ENCODE measurements around the gene GNG7. TPM values are rescaled to one million over a fixed set of nuclear protein-coding genes. Genes with fewer than 3 reads are reported as not detected.
"Not testable (repeated sequence)": the region's sequence is repeated elsewhere in the genome, so short reads cannot be mapped to it uniquely, and the experiment has no call there.

Gene GNG7
- total and polyA plus RNA-seq, 3 donors from 2014 or later: 16.9 to 38.7 (median 25.3) TPM

DNA sequence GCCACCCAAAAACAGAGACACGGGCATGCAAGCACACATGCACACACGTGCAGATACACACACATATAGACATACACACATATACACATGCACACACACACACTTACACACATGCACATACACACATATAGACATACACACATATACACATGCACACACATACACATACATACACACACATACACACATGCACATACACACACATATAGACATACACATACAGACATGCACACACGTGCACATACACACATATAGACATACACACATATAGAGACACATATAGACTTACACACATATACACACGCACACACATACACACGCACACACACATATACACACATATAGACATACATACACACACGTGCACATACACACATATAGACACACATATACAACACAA is 134.5 kb downstream of the GNG7 start:
- no peaks in the 10 kb centered on the region for H3K36me3 ChIP-seq (ENCODE audit: low read depth, missing control alignments)
- H3K9me3 ChIP-seq: no peaks in the 10 kb centered on the region
- 48 to 62% methylated on average over 6 of the region's 6 CpGs for WGBS, 2 donors
- no peaks in the 10 kb centered on the region for H3K4me1 ChIP-seq
- TF ChIP-seq, protein P1, sequence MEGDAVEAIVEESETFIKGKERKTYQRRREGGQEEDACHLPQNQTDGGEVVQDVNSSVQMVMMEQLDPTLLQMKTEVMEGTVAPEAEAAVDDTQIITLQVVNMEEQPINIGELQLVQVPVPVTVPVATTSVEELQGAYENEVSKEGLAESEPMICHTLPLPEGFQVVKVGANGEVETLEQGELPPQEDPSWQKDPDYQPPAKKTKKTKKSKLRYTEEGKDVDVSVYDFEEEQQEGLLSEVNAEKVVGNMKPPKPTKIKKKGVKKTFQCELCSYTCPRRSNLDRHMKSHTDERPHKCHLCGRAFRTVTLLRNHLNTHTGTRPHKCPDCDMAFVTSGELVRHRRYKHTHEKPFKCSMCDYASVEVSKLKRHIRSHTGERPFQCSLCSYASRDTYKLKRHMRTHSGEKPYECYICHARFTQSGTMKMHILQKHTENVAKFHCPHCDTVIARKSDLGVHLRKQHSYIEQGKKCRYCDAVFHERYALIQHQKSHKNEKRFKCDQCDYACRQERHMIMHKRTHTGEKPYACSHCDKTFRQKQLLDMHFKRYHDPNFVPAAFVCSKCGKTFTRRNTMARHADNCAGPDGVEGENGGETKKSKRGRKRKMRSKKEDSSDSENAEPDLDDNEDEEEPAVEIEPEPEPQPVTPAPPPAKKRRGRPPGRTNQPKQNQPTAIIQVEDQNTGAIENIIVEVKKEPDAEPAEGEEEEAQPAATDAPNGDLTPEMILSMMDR (IDR thresholded peaks at IDR 0.05): no peak
- TF ChIP-seq POLR2A (IDR thresholded peaks at IDR 0.05): no peak
- H3K4me3 ChIP-seq: no peak overlapping the region
- H3K27ac ChIP-seq: no peak overlapping the region
- intact Hi-C loops (cut with DNase I; ENCODE audit: low total_unique reads): no loop called here
- no peaks in the 10 kb centered on the region for H3K27me3 ChIP-seq
- no peak for DNase-seq

DNA sequence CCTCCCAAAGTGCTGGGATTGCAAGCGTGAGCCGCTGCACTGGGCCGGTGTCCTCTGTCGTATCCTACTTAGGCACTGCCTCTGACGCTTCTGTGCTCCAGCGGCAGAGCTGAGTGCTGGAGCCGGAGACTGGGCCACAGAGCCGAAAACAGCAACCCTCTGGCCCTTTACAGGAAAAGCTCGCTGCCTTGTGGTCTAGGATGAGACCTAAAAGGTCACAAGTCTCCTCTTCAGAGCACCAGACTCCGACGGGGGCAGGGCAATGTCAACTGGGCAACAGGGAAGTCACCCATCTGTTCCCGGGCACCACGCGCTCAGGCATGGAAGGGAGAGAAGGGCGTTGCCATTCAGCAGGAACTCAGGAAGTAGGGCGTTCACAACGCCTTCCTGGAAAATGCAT is 134.9 kb downstream of the GNG7 start:
- DNase-seq: peak; percentile 57
- 46 to 62% methylated on average over 14 to 17 of the region's 17 CpGs for WGBS, 2 donors
- intact Hi-C loops (cut with DNase I; ENCODE audit: low total_unique reads): no loop called here
- no peak for TF ChIP-seq POLR2A (IDR thresholded peaks at IDR 0.05)
- TF ChIP-seq, protein P1 (IDR thresholded peaks at IDR 0.05): no peak
- Histone ChIP-seq H3K27ac (peak overlapping the region in 1 of 2 donors; percentile 56), H3K36me3 (ENCODE audit: low read depth, missing control alignments) (no peaks in the 10 kb centered on the region), H3K27me3 (no peaks in the 10 kb centered on the region), H3K4me1 (no peaks in the 10 kb centered on the region), H3K4me3 (no peak overlapping the region), H3K9me3 (no peaks in the 10 kb centered on the region)

DNA sequence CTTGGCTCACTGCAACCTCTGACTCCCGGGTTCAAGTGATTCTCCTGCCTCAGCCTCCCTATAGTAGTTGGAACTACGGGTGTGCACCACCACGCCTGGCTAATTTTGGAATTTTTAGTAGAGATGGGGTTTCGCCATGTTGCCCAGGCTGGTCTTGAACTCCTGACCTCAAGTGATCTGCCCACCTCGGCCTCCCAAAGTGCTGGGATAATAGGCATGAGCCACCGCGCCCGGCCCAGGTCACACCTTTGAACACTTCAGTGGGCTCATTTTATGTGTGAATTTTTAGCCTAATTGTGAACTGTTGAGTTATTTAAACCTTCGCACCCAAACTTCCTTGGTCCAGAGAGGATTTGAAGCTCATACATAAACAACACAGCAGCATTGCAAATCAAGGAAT is 138.9 kb downstream of the GNG7 start:
- H3K9me3 ChIP-seq; H3K4me1 ChIP-seq; intact Hi-C loops (cut with DNase I; ENCODE audit: low total_unique reads); DNase-seq; H3K36me3 ChIP-seq (ENCODE audit: low read depth, missing control alignments); H3K27ac ChIP-seq; H3K27me3 ChIP-seq; H3K4me3 ChIP-seq: not testable (repeated sequence)
- 86 to 87% methylated on average over 9 of the region's 9 CpGs for WGBS, 2 donors

DNA sequence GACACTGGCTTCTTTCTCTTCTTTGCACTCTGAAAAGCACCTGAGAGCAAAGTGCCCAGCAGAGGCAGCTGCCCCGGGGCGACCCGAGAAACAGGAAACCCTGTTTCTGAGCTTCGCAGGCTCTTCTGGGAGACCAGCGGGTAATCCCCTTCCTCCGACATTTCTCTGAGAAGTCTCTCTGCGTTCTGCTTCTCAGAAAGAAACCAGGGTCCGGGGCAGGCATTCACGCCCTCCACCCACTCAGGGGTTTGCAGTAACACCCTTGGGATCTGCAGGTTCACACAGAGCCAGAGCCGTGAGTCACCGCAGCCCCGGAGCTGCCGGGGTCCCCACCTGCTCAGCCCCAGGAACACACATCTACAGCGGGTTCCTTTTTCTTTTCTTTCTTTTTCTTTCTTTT is 140.6 kb downstream of the GNG7 start:
- 77 to 84% methylated on average over 14 of the region's 14 CpGs for WGBS, 2 donors
- Histone ChIP-seq H3K4me3 (no peak overlapping the region), H3K27me3 (no peaks in the 10 kb centered on the region), H3K4me1 (no peaks in the 10 kb centered on the region), H3K36me3 (ENCODE audit: low read depth, missing control alignments) (no peaks in the 10 kb centered on the region), H3K27ac (no peak overlapping the region), H3K9me3 (no peaks in the 10 kb centered on the region)
- no peak for DNase-seq
- intact Hi-C loops (cut with DNase I; ENCODE audit: low total_unique reads): no loop called here
- TF ChIP-seq, protein P1 (IDR thresholded peaks at IDR 0.05): no peak
- no peak for TF ChIP-seq POLR2A (IDR thresholded peaks at IDR 0.05)

DNA sequence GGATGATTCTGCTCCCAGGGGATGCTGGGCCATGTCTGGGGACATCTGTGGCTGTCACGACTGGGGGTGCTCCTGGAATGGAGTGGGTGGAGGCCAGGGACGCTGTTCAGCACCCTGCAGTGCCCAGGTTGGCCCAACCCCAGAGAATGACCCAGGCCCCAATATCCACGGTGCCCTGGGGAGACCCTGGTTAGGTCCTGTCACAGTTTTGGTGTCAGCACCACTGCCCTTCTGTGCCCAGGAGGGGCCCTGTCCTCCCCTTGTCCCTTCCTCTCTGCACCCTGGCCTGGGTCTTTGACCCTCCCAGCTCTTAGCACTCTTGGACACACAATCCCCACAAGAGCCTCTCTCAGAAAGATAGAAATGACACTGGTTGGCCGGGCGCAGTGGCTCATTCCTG is 141.3 kb downstream of the GNG7 start:
- no peak for TF ChIP-seq POLR2A (IDR thresholded peaks at IDR 0.05)
- TF ChIP-seq, protein P1 (IDR thresholded peaks at IDR 0.05): no peak
- H3K27ac ChIP-seq: no peak overlapping the region
- WGBS, 2 donors: 75 to 90% methylated on average over 3 to 5 of the region's 5 CpGs
- no peak for DNase-seq
- intact Hi-C loops (cut with DNase I; ENCODE audit: low total_unique reads): no loop called here
- H3K36me3 ChIP-seq (ENCODE audit: low read depth, missing control alignments): no peaks in the 10 kb centered on the region
- no peaks in the 10 kb centered on the region for H3K9me3 ChIP-seq
- H3K4me1 ChIP-seq: no peaks in the 10 kb centered on the region
- H3K4me3 ChIP-seq: no peak overlapping the region
- H3K27me3 ChIP-seq: no peaks in the 10 kb centered on the region

Data from testis (tissue), 3 donors.